GM19351 (cell line): ENCODE results near the gene FAM229A.
"Not testable (repeated sequence)": the region's sequence is repeated elsewhere in the genome, so short reads cannot be mapped to it uniquely, and the experiment has no call there.

Source experiments
- ATAC-seq: cut with Tn5 transposase; IDR thresholded peaks from one replicate; pipeline ENCODE4 v1.9.1; 2021; ENCODE audit warnings: mild to moderate bottlenecking, moderate library complexity; ENCODE audit not compliant: unreplicated experiment

Gene FAM229A

GRCh38 chr1:32377541-32378220 is 15.4 kb upstream of the FAM229A start:
- no peak for ATAC-seq

GRCh38 chr1:32376199-32376598 is 13.9 kb upstream of the FAM229A start:
- ATAC-seq: no peak

GRCh38 chr1:32373996-32374592 is 11.8 kb upstream of the FAM229A start:
- ATAC-seq: no peak

- ATAC-seq: no peak
Observed at GRCh38 chr1:32372149-32372756, 10.0 kb upstream of the FAM229A start.

- no peak for ATAC-seq
Observed at GRCh38 chr1:32367912-32368635, 5.8 kb upstream of the FAM229A start.

- no peak for ATAC-seq
Observed at GRCh38 chr1:32365445-32365844, 3.2 kb upstream of the FAM229A start.

GRCh38 chr1:32364836-32365235 is 2.6 kb upstream of the FAM229A start:
- ATAC-seq: no peak

GRCh38 chr1:32363713-32364112 is 1.4 kb upstream of the FAM229A start:
- ATAC-seq: no peak

- ATAC-seq: no peak
Observed at GRCh38 chr1:32361674-32362473, 411 bp downstream of the FAM229A start.

GRCh38 chr1:32361308-32361673 is 994 bp downstream of the FAM229A start:
- ATAC-seq: no peak

GRCh38 chr1:32358435-32358834 is 3.9 kb downstream of the FAM229A start:
- no peak for ATAC-seq

- no peak for ATAC-seq
Observed at GRCh38 chr1:32357614-32358013, 4.7 kb downstream of the FAM229A start.

GRCh38 chr1:32356478-32356877 is 5.8 kb downstream of the FAM229A start:
- no peak for ATAC-seq

GRCh38 chr1:32355778-32356177 is 6.5 kb downstream of the FAM229A start:
- not testable (repeated sequence) for ATAC-seq

- no peak for ATAC-seq
Observed at GRCh38 chr1:32353886-32354570, 8.3 kb downstream of the FAM229A start.

- no peak for ATAC-seq
Observed at GRCh38 chr1:32353431-32353830, 8.9 kb downstream of the FAM229A start.

GRCh38 chr1:32352831-32353383 is 9.4 kb downstream of the FAM229A start:
- ATAC-seq: no peak

GRCh38 chr1:32352239-32352745 is 10.0 kb downstream of the FAM229A start:
- ATAC-seq: no peak

GRCh38 chr1:32351399-32352238 is 10.7 kb downstream of the FAM229A start:
- peak; percentile 91 for ATAC-seq
